GM06990 (cell line): ENCODE measurements around the gene MAU2.

ENCODE experiments used
- DNase-seq: peaks from one replicate; pipeline ENCODE4 v3.0.0-alpha.2; 2011; ENCODE audit not compliant: insufficient read length; ENCODE audit errors: extremely low read depth
- H3K27me3 ChIP-seq: replicated peaks from 2 replicates; pipeline ENCODE4 v1.6.0; 2011; ENCODE audit warnings: low read length; ENCODE audit not compliant: control insufficient read depth, insufficient read depth
- H3K36me3 ChIP-seq: 2 replicates; pipeline ENCODE4 v1.5.1; 2011; ENCODE audit warnings: low read length; ENCODE audit not compliant: control insufficient read depth, insufficient read depth
- H3K4me3 ChIP-seq: replicated peaks from 2 replicates; pipeline ENCODE4 v1.5.1; 2011; ENCODE audit warnings: low read depth, mild to moderate bottlenecking, control low read depth, low read length
- CTCF ChIP-seq: IDR thresholded peaks from 2 replicates; pipeline ENCODE4 v1.5.1; 2011; ENCODE audit warnings: low read length, control low read depth, mild to moderate bottlenecking, inconsistent platforms; ENCODE audit not compliant: insufficient read depth, poor library complexity, severe bottlenecking

The MAU2 gene

GRCh38 chr19:19320361-19321140 is at the start of gene MAU2, which contains the start of gene SUGP1:
Gene MAU2, plus strand, starts transcription at chr19:19320829. Its CDS starts 31 bp downstream, at chr19:19320860.
Gene SUGP1, minus strand, starts transcription at chr19:19320509. Its CDS starts 13 bp downstream, at chr19:19320496.
- peaks cover 12% of the 10 kb centered on the region for H3K36me3 ChIP-seq
- no peak for TF ChIP-seq CTCF
- H3K4me3 ChIP-seq, result peak within 1 kb of the TSS; percentile 99
- no peaks in the 10 kb centered on the region for H3K27me3 ChIP-seq
- DNase-seq, result peak; percentile 94

- no peak for DNase-seq
- no peaks in the 10 kb centered on the region for H3K27me3 ChIP-seq
- no peak overlapping the region for H3K4me3 ChIP-seq
- no peak for TF ChIP-seq CTCF
- H3K36me3 ChIP-seq, result peaks cover 5% of the 10 kb centered on the region
These were observed 48.6 kb upstream of the MAU2 start for GRCh38 chr19:19271828-19272599.

- no peaks in the 10 kb centered on the region for H3K27me3 ChIP-seq
These were observed 46.5 kb upstream of the MAU2 start for GRCh38 chr19:19274146-19274545.

GRCh38 chr19:19274716-19275565 is 45.7 kb upstream of the MAU2 start:
- H3K27me3 ChIP-seq, result no peaks in the 10 kb centered on the region
- no peak for TF ChIP-seq CTCF
- no peak for DNase-seq
- peaks cover 25% of the 10 kb centered on the region for H3K36me3 ChIP-seq
- H3K4me3 ChIP-seq, result no peak overlapping the region

More at GRCh38 chr19:19274146-19274545, 46.5 kb upstream of the MAU2 start:
- Histone ChIP-seq H3K36me3 (peaks cover 17% of the 10 kb centered on the region), H3K4me3 (no peak overlapping the region)
- no peak for DNase-seq
- no peak for TF ChIP-seq CTCF

GRCh38 chr19:19276386-19276785 is 44.2 kb upstream of the MAU2 start:
- H3K27me3 ChIP-seq, result no peaks in the 10 kb centered on the region
- DNase-seq, result no peak
- H3K36me3 ChIP-seq, result peaks cover 34% of the 10 kb centered on the region
- no peak overlapping the region for H3K4me3 ChIP-seq
- TF ChIP-seq CTCF, result no peak
